Astrocyte of the cerebellum (primary cell): ENCODE data around the gene CCDC73.

Experiments
- DNase-seq: peaks from one replicate; pipeline ENCODE4 v3.0.0-alpha.2; 2011; ENCODE audit warnings: low read depth
- H3K4me3 ChIP-seq: 2 replicates; pipeline ENCODE4 v1.5.1; 2011; ENCODE audit warnings: mild to moderate bottlenecking, low read depth, low read length, moderate library complexity
- CTCF ChIP-seq: IDR thresholded peaks from 2 replicates; pipeline ENCODE4 v1.5.1; 2012; ENCODE audit warnings: low read length, low read depth, moderate library complexity, mild to moderate bottlenecking; ENCODE audit errors: missing control alignments
- in situ Hi-C: cut with HindIII; loops from 2 replicates; pipeline ENCODE4 v1.10.0; 2017; ENCODE audit warnings: low sequenced_read_pairs

CCDC73 gene

GRCh38 chr11:32563600-32563959 is 230.9 kb downstream of the CCDC73 start:
- H3K4me3 ChIP-seq = no peak overlapping the region
- TF ChIP-seq CTCF = no peak
- in situ Hi-C loops = no loop called here
- no peak for DNase-seq

- in situ Hi-C loops = no loop called here
- DNase-seq = no peak
- TF ChIP-seq CTCF = no peak
- no peak overlapping the region for H3K4me3 ChIP-seq
Measured at GRCh38 chr11:32562839-32563599, 231.4 kb downstream of the CCDC73 start.

- DNase-seq = no peak
- H3K4me3 ChIP-seq = no peak overlapping the region
- in situ Hi-C loops = no loop called here
- TF ChIP-seq CTCF = no peak
Measured at GRCh38 chr11:32561835-32562234, 232.6 kb downstream of the CCDC73 start.

- TF ChIP-seq CTCF = no peak
- DNase-seq = no peak
- H3K4me3 ChIP-seq = no peak overlapping the region
- in situ Hi-C loops = no loop called here
Measured at GRCh38 chr11:32555895-32556294, 238.6 kb downstream of the CCDC73 start.

GRCh38 chr11:32555091-32555490 is 239.4 kb downstream of the CCDC73 start:
- no peak overlapping the region for H3K4me3 ChIP-seq
- in situ Hi-C loops = no loop called here
- DNase-seq = no peak
- TF ChIP-seq CTCF = no peak
